Neural progenitor cell (in vitro differentiated cells): ENCODE data around the gene CAPN12.

Experiments used
- EZH2 ChIP-seq: fragments of 200-600 bp; sonication (generic); IDR thresholded peaks from 2 replicates; pipeline ENCODE4 v1.6.1; 2017; ENCODE audit warnings: antibody characterized with exemption, mild to moderate bottlenecking, moderate library complexity
- EZH2phosphoT487 ChIP-seq: fragments of 200-600 bp; sonication (generic); IDR thresholded peaks from 2 replicates; pipeline ENCODE4 v1.6.1; 2017; ENCODE audit warnings: antibody characterized with exemption
- TF ChIP-seq, protein P1 (sequence below): fragments of 200-600 bp; sonication (generic); IDR thresholded peaks from 2 replicates; pipeline ENCODE4 v1.5.1; 2017; ENCODE audit warnings: antibody characterized with exemption, mild to moderate bottlenecking

- TF ChIP-seq, protein P1, sequence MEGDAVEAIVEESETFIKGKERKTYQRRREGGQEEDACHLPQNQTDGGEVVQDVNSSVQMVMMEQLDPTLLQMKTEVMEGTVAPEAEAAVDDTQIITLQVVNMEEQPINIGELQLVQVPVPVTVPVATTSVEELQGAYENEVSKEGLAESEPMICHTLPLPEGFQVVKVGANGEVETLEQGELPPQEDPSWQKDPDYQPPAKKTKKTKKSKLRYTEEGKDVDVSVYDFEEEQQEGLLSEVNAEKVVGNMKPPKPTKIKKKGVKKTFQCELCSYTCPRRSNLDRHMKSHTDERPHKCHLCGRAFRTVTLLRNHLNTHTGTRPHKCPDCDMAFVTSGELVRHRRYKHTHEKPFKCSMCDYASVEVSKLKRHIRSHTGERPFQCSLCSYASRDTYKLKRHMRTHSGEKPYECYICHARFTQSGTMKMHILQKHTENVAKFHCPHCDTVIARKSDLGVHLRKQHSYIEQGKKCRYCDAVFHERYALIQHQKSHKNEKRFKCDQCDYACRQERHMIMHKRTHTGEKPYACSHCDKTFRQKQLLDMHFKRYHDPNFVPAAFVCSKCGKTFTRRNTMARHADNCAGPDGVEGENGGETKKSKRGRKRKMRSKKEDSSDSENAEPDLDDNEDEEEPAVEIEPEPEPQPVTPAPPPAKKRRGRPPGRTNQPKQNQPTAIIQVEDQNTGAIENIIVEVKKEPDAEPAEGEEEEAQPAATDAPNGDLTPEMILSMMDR, result no peak
- TF ChIP-seq EZH2 (no peak), EZH2phosphoT487 (no peak)
These were observed 33.9 kb downstream of the CAPN12 start for GRCh38 chr19:38710416-38710702.
